OCI-LY7 (cell line): Measurements from ENCODE around the gene ISYNA1. TPM values are rescaled to one million over a fixed set of nuclear protein-coding genes. Genes with fewer than 3 reads are reported as not detected.
A peak's percentile ranks its signal among the peaks of the same experiment; 100 is the strongest.

Experiments used
- BruUV-seq: library from RNA; stranded (reverse); fragments of 400-500 nt; replicated peaks from 2 replicates; lab custom pipeline; 2021; lab: Mats Ljungman, UMichigan
- CTCF ChIA-PET: fragments of 300-600 bp; sonication (Branson Sonifier 250); formaldehyde crosslinking; loops from one replicate; lab custom pipeline; 2022; ENCODE audit warnings: antibody characterized with exemption; ENCODE audit not compliant: unreplicated experiment; lab: Charles Lee
- POLR2A ChIA-PET: fragments of 300-600 bp; sonication (Branson Sonifier 250); formaldehyde crosslinking; loops from one replicate; lab custom pipeline; 2022; ENCODE audit warnings: antibody characterized with exemption; lab: Charles Lee
- DNase-seq: peaks from one replicate; pipeline ENCODE4 v3.0.0-alpha.2; 2015; ENCODE audit warnings: low spot score
- H2AFZ ChIP-seq: fragments of 200-600 bp; sonication (generic), shearing (Covaris generic); 2 replicates; pipeline ENCODE4 v1.6.1; 2014; ENCODE audit warnings: mild to moderate bottlenecking, antibody characterized with exemption, low read length, moderate library complexity
- H3K27ac ChIP-seq: fragments of 200-600 bp; sonication (generic); 2 replicates; pipeline ENCODE4 v1.5.1; 2014; ENCODE audit warnings: mixed run types, low read depth, mild to moderate bottlenecking, moderate library complexity, low read length, inconsistent platforms; ENCODE audit not compliant: poor library complexity, severe bottlenecking
- H3K36me3 ChIP-seq: fragments of 200-600 bp; sonication (generic); 2 replicates; pipeline ENCODE4 v1.6.1; 2014; ENCODE audit warnings: mild to moderate bottlenecking, antibody characterized with exemption, low read length, moderate library complexity, mixed read lengths; ENCODE audit not compliant: insufficient read depth
- H3K4me1 ChIP-seq: fragments of 200-600 bp; sonication (generic); 2 replicates; pipeline ENCODE4 v1.5.1; 2014; ENCODE audit warnings: mild to moderate bottlenecking, low read length; ENCODE audit not compliant: insufficient read depth, poor library complexity, severe bottlenecking
- H3K4me2 ChIP-seq: fragments of 200-600 bp; sonication (generic); 2 replicates; pipeline ENCODE4 v1.6.1; 2014; ENCODE audit warnings: mild to moderate bottlenecking, low read length
- H3K4me3 ChIP-seq: fragments of 200-600 bp; sonication (generic); 2 replicates; pipeline ENCODE4 v1.5.1; 2014; ENCODE audit warnings: mild to moderate bottlenecking, low read depth, low read length; ENCODE audit not compliant: poor library complexity, severe bottlenecking
- H3K79me2 ChIP-seq: fragments of 200-600 bp; sonication (generic); 2 replicates; pipeline ENCODE4 v1.6.1; 2016; ENCODE audit warnings: low read depth, mild to moderate bottlenecking, low read length, moderate library complexity, mixed read lengths; ENCODE audit not compliant: insufficient read depth
- H3K9me2 ChIP-seq: fragments of 200-600 bp; sonication (generic); 2 replicates; pipeline ENCODE4 v1.6.1; 2016; ENCODE audit warnings: mild to moderate bottlenecking, low read length, mixed read lengths; ENCODE audit not compliant: insufficient read depth
- H3K9me3 ChIP-seq: fragments of 200-600 bp; sonication (generic); 2 replicates; pipeline ENCODE4 v1.6.1; 2014; ENCODE audit warnings: mild to moderate bottlenecking, mixed run types, low read length, mixed read lengths
- H4K20me1 ChIP-seq: fragments of 200-600 bp; sonication (generic); 2 replicates; pipeline ENCODE4 v1.6.1; 2014; ENCODE audit warnings: mild to moderate bottlenecking, antibody characterized with exemption, low read length, moderate library complexity, mixed read lengths; ENCODE audit not compliant: insufficient read depth
- CTCF ChIP-seq: fragments of 200-600 bp; sonication (generic); conservative IDR thresholded peaks from 2 replicates; pipeline ENCODE4 v1.5.1; 2014; ENCODE audit warnings: mild to moderate bottlenecking, antibody characterized with exemption, low read length, moderate library complexity, mixed read lengths
- EZH2phosphoT487 ChIP-seq: fragments of 200-600 bp; sonication (generic); IDR thresholded peaks from 2 replicates; pipeline ENCODE4 v1.6.1; 2018; ENCODE audit warnings: low read depth, borderline replicate concordance, mild to moderate bottlenecking, mixed run types, antibody characterized with exemption, low read length, moderate library complexity, mixed read lengths
- intact Hi-C: fragments of 100-400 bp; cut with micrococcal nuclease; formaldehyde crosslinking; loops from one replicate; pipeline ENCODE4 v1.10.0; 2022; ENCODE audit not compliant: unreplicated experiment
- total RNA-seq, 2 experiments: library from RNA; depleted of rRNA in 1 of 2; stranded (reverse); fragments of >200 nt in 1 of 2; shearing (Covaris generic) in 1 of 2; gene quantifications; 2 replicates each; pipeline ENCODE4 v1.2.3, GENCODE V29; 2014 to 2022

ISYNA1 gene
- total RNA-seq, 2 experiments from 2014 or later: 1.8 to 8.9 TPM

GRCh38 chr19:18429717-18430416 is 8.1 kb downstream of the ISYNA1 start:
- Histone ChIP-seq H3K36me3 (no peaks in the 10 kb centered on the region), H2AFZ (no peak overlapping the region), H3K4me2 (peak overlapping the region; percentile 66), H3K79me2 (no peaks in the 10 kb centered on the region), H3K9me3 (no peaks in the 10 kb centered on the region), H3K4me3 (peak overlapping the region; percentile 41), H3K9me2 (no peaks in the 10 kb centered on the region), H3K27ac (no peak overlapping the region), H3K4me1 (peaks cover 44% of the 10 kb centered on the region), H4K20me1 (no peaks in the 10 kb centered on the region; the same call in 1 of the 2 replicates)
- DNase-seq: no peak
- ChIA-PET CTCF (no interaction called here), POLR2A (no interaction called here)
- intact Hi-C loops: loop anchor here (10.0 kb wide), 1 partner anchor 405 kb away; the partner anchor contains the start of gene UPF1
- BruUV-seq: no TSS peak
- TF ChIP-seq EZH2phosphoT487: no peak
- no peak for TF ChIP-seq CTCF

GRCh38 chr19:18428787-18429674 is 8.9 kb downstream of the ISYNA1 start:
- Histone ChIP-seq H3K27ac (peak overlapping the region; percentile 37), H3K4me2 (peak overlapping the region; percentile 66)
- intact Hi-C loops: loop anchor here (10.0 kb wide), 1 partner anchor 406 kb away; the partner anchor contains the start of gene UPF1

More at GRCh38 chr19:18428787-18429674, 8.9 kb downstream of the ISYNA1 start:
- no TSS peak for BruUV-seq
- Histone ChIP-seq H3K4me1 (peaks cover 53% of the 10 kb centered on the region), H2AFZ (no peak overlapping the region), H3K36me3 (no peaks in the 10 kb centered on the region), H3K4me3 (peak overlapping the region; percentile 41), H3K9me2 (no peaks in the 10 kb centered on the region), H3K79me2 (no peaks in the 10 kb centered on the region; the same call in 1 of the 2 replicates), H3K9me3 (no peaks in the 10 kb centered on the region), H4K20me1 (no peaks in the 10 kb centered on the region; the same call in 1 of the 2 replicates)
- TF ChIP-seq EZH2phosphoT487 (no peak), CTCF (0 out of 2 replicates have a peak, but pooled peaks have one; percentile 29)
- DNase-seq: peak; percentile 83
- CTCF ChIA-PET: no interaction called here
- POLR2A ChIA-PET: interaction anchor here (0.6 to 1.0 kb wide), 2 partner anchors 9 to 372 kb away, joined by 3 read pairs; no protein-coding TSS in a partner anchor
